OCI-M2 (cell line): ENCODE results near the gene ASTN1.

Experiments used
- DNase-seq: peaks from one replicate; lab custom pipeline; 2025; ENCODE audit not compliant: unreplicated experiment; lab: John Stamatoyannopoulos, UW

ASTN1 gene

DNA sequence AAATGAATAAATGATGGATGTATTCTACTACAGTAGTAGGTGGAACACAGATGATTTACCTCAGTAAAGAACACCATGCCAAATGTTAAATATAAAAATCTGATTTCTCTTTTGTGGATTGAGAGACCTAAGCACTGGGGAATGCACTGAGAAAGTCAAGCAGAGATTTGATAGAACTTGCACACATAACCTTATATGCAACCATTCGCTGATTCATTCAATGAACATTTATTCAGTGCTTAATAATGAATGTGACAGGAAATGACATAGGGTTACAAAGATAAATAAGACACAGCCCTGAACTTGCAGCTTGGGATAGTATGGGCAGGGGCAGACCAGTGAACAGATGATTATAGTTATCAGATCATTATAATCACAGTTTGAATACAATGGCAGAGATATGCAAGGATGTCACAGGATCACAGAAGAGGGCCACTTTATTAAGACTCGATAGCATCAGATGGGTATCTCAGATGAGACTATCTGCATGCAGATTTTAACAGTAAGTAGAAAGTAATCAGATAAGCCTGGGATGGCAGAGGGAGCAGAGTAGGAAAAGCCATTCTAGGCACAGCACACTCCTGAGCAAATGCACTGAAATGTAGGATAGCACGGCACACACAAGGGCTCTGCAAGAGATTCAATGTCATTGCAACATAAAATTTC is 169.4 kb downstream of the ASTN1 start:
- no peak for DNase-seq

DNA sequence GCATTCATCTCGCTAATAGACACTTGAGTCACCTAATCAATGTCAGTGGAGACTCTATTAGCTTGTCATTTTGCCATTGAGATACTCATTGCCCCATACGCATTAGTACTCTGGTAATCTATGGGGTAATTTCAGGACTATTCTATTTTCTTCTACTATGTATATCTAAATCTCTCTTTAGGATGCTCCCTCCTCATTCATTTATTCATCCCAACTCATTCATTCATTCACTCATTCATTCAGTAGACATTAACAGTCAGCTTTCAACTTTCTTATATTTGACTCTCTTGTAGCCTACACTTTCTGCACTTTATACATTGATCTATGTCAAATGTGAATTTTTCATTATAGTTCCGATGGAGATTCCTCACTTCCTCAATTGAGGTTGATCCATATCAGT is 170.9 kb downstream of the ASTN1 start:
- no peak for DNase-seq

DNA sequence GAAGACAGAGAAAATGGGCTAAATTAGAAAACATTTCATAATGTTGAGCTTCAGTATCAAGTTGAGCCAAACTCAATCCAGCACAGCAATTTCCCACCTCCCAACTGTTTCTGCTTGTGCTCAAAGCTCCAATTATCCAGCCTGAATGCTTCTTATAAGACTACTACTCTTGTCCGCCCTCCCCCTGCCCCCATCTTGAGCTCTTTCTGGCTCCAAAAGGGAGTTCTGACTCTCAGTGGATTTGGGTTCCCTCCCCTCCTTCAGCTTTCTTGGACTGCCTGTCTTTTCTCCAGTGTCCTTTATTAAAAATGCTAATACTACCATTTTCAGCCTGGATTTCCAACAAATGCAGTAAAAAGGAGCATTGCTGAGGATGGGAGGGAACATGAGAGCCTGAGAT is 174.8 kb downstream of the ASTN1 start:
- no peak for DNase-seq

DNA sequence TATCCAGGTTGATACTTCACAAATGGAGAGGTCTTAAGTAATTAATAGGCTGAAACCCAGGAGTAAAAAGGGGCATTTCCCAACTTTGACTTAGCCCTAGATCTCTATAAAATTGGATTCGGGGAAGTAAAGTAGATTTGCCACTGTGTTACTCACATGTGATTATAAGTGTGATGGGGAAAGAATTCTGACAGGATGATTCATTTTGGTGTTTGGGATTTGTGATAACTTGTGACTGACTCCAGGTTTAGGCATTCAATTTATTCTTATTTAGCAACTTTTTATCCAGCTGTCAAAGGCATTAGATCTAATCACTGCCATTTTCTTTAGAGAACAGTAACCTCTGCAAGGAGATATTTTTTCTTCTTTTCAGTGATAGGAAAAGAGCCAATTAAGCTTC is 175.5 kb downstream of the ASTN1 start:
- no peak for DNase-seq

DNA sequence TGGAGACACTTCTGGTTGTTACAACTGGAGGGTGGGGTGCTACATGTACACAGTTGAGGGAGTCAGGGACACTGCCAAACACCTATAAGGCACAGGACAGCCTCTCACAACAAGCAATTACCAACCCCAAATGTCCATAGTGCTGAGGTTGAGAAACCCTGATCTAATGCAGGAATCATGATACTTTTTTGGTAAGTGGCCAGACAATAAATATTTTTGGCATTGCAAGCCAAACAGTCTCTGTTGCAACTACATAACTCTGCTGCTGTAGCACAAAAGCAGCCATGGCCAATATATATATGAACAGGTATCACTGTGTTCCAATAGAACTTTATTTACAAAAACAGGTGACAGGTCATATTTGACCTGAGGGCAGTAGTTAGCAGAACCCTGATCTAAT is 177.5 kb downstream of the ASTN1 start:
- no peak for DNase-seq

DNA sequence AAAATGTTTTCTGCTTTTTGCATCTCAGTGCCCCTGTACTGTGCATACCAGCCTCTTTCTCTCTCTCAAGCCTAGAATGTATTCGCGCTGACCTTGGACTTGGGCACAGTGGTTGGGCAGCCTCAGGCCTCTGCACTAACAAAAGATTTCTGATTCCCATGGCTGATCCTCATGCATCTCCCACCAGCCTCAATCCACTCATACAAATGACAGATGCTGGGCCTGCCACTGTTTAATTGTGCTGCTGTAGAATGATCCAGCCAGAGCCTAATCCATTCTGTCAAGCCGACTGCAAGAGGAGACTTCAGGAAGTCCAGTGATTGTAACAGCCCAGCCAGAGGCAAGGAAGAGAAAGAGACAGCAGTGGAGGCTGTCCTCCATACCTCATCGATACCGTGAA is 180.8 kb downstream of the ASTN1 start:
- no peak for DNase-seq

DNA sequence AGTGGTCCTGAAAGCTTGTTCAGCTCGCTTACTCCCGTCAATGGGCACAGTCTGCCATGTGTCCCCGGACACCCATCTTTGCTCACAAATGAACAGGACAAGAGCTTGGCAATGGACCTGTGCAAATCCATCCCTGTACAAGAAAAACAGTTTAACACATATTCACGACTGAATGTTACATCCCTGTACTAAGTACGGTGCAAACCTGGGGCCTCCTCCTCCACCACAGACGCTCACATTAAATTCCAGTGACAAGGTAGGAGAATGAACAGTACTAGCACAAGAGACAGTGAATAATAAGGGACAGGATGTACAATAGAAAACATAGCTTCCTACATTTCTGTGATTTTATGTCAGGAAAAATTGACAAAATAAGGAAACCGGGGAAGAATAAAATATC is 187.7 kb downstream of the ASTN1 start:
- no peak for DNase-seq

DNA sequence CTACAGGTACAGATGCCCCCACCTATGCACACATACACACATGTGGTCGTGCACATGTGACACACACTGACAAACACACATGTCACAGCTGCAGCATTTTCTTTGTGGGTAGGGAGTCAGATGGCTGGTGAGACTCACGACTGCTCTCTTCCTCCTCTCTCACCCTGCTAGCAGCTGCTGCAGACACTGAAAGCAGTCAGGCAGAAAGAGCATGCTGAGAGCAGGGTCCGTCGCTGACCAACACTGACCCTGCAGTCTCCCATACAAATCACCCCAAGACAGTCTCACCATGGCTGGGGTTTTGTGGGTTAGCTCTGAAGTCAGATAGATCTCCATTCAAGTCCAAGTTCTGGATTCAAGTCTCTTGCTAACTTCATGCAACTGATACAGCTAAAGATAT is 188.3 kb downstream of the ASTN1 start:
- no peak for DNase-seq

DNA sequence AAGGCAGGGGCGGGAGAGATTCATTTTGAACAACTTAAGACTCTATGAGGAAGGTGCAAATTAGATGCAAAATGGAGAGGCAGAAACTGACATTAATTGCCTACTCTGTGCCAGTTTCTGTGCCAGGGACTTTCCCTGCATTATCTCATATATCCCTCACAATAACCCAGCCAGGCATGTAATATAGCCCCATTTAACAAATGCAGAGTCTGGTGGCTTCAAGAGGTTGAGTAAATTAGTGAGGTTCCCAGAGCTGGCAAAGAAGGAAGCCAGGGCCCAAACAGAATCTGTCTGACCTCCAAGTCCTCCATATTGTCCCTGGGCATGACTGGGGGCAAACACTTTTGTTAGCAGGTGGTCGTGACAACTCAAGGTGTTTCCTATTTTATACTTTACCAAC is 199.8 kb downstream of the ASTN1 start:
- no peak for DNase-seq

DNA sequence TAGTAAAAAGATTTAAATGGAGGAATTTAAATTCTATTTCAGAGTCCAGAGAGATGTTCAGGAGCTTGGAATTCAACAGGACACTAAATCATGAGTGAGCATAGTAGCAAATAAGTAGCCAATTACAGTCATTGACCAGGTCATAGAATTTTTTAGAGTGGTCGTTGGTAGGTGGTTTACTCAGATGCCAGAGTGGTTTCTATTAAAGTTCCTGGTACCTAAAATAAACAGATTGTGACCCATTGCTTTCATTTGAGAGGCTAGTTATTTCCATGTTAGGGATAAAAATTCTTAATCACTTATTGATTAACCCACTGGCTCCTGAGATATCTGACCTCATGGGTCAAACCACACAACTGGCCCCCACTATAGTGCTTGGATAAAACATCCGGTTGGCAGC is 201.3 kb downstream of the ASTN1 start:
- DNase-seq, result no peak

DNA sequence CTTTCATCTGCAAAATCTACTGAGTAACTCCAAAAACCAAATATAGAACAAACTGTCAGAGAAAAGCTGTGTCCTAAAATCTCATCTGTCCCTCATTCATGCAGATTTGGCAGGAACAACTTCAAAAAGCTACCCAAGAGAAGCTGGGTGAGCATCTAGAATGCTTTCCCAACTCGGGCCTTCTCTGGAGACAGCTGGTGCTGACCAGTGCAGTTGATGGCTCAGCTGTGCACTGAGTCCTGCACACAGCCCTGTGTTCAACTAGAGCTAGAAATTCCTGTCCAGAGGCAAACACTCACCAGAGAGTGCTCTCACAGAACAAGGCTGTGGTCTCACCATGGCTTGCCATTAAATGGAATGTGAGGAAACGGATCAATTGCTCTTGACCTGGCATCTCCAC is 202.8 kb downstream of the ASTN1 start:
- no peak for DNase-seq

DNA sequence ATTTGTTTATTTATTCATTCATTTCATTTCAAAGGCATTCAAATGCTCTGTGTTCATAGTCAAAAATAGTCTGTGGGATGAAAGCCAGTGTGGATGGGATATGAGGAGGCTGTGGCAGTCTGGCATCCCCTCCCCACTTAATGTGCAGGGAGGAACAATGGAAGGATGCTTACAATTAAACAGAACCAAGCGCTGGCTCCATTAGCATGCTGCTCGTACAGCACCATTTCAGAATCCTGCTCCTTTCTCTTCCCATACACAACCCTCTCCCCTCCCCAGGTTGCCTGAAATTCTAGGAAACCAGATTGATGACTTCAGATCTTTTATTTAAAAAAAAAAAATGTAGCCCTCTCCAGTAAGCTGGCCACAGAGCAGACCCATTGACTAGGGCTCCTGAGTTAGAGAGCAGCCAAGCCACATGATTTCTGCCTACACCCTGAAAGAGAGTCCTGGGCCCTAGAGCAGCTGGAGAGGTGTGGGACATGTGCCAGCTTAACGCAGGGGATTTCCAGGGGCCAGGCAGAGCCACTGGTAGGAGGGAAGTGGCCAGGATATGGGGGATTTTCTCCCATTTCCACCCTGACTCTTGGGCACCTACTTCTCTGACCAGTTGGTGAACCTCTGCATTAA is 205.2 kb downstream of the ASTN1 start:
- no peak for DNase-seq

DNA sequence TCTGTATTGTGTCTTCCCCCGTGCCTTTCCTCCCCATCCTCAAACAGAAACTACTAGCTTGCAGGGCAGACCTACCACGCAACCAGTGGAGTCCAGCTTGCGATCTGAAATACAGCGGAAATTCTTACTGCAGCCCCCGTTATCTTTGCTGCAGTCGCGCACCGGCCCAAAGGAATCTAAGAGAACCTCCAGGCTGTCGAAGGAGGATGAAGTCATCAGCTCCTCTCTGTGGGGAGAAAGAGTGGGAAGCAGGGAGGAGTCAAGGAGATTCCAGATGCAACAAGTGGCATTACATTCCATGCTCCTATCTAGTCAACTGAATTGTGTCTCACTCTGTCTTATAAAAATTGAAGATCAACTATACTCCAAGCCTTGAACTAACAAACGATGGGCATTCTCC is 206.9 kb downstream of the ASTN1 start:
- DNase-seq, result no peak

DNA sequence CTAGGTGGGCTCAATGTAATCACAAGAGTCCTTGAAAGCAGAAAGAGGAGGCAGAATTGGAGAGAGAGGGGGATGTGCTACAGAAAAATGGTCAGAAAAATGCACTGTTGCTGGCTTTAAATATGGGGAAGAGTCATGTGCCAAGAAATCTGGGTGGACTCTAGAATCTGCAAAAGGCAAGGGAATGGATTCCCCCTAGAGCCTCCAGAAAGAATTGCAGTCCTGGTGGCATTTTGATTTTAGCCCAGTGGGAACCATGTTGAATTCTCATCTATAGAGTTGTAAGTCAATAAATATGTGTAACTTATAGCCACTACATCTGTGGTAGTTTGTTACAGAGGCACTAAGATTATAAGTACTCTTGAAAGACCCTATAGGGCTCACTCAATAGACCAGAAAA is 210.3 kb downstream of the ASTN1 start:
- DNase-seq, result no peak

DNA sequence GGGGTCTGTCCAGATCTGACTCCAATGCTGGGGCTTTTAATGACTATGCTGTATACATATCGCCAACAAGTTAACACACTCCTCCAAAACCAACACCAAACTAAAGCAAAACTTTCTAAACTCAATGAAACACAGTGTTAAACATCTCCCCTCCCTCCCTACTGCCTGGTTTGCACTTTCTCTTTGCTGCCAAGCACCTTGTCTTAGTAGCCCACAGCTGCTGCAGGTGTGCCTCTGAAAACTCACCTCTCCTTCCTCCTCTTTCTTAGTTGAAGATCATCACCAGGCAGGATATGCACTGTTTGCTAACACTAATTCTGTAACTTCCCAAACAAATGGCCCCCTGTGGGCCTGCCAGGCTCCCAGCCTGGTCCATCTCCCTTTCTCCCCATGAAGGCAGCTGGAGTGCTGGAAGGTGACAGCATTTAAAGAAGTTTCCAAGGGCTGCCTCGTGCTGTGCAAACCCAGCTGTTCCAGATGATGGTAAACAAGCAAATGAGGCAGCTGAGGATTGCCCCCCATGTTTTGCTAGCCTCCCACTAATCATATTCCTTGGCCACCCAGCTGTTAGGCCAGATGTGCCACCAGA is 213.7 kb downstream of the ASTN1 start:
- DNase-seq, result no peak

DNA sequence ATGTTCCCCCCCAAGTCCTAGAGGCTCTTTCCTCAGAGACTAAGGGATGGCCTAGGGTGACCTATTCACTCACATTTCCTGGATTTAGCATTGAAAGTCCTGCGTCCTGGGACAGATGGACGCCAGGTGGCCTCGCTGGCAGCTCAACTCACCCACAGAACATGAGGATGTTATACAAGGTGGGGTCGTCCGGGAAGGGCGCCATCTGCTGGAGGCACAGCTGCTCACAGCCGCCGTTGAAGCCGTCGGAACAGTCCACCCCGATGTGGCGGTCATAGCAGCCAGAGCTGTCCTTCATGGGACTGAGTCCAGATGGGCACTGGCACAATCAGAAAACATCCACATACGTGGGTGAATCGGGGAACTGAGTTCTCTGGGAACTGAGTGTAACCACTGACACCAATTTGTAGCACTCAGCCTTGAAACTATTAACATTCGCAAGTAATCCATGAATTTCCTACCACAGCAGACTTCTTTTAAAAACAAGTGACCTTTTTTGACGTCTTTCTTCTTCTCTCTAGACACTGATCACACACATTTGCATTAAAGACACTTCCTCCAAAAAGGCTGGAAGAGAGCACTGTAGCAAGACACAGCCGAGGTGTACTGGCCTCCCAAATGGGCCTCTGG is 215.4 kb downstream of the ASTN1 start:
- no peak for DNase-seq

DNA sequence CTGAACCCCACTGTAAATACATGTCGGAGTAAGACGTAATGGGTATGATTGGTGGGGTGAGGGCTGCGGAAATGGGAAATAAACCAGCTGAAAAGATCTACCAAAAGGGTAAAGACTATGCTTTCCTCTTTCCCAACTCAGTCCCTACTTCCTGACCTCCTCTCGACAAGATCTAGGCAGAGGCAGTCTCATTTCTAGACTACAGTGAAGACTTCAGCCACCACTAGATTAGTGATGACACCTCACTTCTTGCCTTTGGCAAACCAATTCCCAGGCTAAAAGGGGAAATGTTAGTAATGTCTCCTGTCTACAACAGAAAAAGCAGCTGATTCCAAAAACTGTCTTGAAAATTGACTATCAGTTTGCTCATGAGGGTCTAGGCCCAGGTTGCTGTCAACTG is 219.9 kb downstream of the ASTN1 start:
- DNase-seq, result no peak

DNA sequence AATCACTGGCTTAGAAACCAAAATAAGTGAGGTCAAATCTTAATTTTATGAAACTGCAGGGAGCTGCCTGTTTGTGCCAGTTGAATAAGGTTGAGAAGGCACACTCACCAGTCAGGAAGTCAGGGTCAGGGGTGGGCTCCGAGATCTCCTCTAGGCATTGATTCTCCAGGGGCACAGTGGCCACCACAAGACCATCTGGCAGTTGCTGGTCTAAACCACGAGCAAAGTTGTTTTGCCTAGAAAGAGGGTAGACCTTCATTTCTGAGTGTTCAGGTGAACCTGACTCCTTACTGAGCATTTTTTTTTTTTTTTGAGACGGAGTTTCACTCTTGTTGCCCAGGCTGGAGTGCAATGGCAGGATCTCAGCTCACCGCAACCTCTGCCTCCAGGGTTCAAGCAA is 220.7 kb downstream of the ASTN1 start:
- DNase-seq, result no peak

DNA sequence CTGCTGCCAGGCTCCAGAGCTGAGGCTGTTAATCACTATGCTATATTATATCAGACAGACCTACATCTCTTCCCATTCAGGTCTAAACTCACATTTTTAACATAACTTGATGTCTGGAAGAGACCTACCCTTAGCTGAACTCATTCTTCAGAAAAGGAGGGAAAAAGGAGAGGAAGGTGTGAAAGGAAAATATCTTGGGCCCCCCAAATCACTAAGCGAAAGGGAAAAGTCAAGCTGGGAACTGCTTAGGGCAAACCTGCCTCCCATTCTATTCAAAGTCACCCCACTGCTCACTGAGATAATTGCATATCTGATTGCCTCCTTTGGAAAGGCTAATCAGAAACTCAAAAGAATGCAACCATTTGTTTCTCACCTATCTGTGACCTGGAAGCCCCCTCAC is 222.2 kb downstream of the ASTN1 start:
- DNase-seq, result no peak

DNA sequence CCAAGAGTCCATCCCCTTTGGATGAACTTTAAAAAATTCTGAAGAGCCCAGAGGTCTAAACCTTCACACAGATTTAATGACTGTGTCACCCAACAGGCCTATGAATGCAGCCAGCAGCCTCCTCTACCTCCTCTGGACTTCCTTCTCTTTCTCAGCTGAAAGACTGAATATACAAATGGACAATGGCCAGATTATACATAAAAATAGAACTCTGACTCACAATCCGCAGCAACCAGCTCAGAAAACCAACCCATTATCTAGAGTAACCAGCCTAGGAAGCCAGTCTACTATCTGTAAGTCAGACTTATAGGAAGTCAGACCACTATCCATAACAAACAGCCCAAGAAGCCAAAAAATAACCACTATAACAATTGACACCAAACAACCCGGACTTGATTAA is 224.5 kb downstream of the ASTN1 start:
- DNase-seq, result no peak

DNA sequence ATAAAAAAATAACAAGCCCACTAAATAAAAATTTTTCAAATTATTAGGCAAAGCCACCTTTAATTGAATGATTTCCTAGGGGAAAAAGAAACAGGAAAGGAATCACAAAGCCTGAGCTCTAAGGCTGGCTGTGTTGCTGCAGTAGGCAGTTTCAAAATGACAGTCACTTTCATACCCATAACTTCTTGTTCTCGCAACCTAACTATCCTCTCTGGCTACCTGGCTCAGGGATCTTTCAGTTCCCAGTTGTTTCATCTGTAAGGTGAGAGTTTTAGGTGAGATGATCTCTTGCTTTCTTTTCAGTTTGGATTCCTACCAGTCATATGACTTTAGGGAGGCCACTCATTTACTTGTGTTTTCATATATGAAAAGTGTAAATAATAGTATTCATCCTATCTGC is 226.1 kb downstream of the ASTN1 start:
- DNase-seq, result no peak

DNA sequence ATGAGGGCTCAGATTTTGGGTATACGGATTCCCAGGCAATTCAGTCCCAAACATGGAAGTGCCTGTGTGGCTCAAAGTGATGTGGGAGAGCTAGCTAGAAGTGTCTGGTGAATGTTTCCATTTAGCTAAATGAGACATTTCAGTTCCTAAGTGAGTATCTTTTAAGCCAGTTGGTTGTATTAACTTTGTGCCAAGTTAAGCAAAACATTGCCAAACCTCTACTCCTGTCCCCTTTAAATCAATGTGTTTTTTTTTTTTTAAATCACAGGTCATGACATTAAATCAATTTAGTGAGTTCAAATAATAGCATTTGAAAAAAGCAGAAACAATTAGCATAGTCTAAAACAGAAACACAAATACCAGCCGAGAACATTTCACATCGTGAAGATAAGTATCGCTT is 230.1 kb downstream of the ASTN1 start:
- no peak for DNase-seq
